ENCODE results near the gene AK5.

DNA sequence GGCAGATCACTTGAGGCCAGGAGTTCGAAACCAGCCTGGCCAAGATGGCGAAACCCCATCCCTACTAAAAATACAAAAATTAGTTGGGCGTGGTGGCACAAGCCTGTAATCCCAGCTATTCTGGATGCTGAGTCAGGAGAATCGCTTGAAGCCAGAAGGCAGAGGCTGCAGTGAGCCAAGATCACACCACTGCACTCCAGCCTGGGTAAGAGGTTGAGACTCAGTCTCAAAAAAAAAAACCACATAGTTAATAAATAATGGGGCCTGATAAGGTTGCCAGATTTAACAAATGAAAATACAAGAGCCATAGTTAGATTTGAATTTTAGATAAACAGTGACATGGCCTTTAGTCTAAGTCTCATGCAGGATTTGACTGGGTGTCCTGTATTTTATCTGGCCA, 225.0 kb downstream of the AK5 start:
- no peak for TF ChIP-seq POLR2A (IDR thresholded peaks at IDR 0.05)
- TF ChIP-seq, protein P1, sequence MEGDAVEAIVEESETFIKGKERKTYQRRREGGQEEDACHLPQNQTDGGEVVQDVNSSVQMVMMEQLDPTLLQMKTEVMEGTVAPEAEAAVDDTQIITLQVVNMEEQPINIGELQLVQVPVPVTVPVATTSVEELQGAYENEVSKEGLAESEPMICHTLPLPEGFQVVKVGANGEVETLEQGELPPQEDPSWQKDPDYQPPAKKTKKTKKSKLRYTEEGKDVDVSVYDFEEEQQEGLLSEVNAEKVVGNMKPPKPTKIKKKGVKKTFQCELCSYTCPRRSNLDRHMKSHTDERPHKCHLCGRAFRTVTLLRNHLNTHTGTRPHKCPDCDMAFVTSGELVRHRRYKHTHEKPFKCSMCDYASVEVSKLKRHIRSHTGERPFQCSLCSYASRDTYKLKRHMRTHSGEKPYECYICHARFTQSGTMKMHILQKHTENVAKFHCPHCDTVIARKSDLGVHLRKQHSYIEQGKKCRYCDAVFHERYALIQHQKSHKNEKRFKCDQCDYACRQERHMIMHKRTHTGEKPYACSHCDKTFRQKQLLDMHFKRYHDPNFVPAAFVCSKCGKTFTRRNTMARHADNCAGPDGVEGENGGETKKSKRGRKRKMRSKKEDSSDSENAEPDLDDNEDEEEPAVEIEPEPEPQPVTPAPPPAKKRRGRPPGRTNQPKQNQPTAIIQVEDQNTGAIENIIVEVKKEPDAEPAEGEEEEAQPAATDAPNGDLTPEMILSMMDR (IDR thresholded peaks at IDR 0.05 in 8 of 11, conservative IDR thresholded peaks at IDR 0.05 in 3 of 11): no peak
